Measurements from ENCODE around the gene FTO. TPM values are rescaled to one million over a fixed set of nuclear protein-coding genes. Genes with fewer than 3 reads are reported as not detected.

FTO gene
- total RNA-seq, 1 donor from 2014 or later = 50.2 TPM

- intact Hi-C loops (cut with DNase I) = no loop called here
- no peak for TF ChIP-seq CTCF (IDR thresholded peaks at IDR 0.05)
- H3K4me3 ChIP-seq = no peak overlapping the region
- no peak overlapping the region for H3K27ac ChIP-seq
- no peaks in the 10 kb centered on the region for H3K4me1 ChIP-seq
- no peaks in the 10 kb centered on the region for H3K9me3 ChIP-seq
- DNase-seq (ENCODE audit: low spot score in 2 of 2) = no peak
- H3K27me3 ChIP-seq = no peaks in the 10 kb centered on the region
- H3K36me3 ChIP-seq = no peaks in the 10 kb centered on the region
Observed at GRCh38 chr16:53901408-53901807, 197.5 kb downstream of the FTO start.

DNA sequence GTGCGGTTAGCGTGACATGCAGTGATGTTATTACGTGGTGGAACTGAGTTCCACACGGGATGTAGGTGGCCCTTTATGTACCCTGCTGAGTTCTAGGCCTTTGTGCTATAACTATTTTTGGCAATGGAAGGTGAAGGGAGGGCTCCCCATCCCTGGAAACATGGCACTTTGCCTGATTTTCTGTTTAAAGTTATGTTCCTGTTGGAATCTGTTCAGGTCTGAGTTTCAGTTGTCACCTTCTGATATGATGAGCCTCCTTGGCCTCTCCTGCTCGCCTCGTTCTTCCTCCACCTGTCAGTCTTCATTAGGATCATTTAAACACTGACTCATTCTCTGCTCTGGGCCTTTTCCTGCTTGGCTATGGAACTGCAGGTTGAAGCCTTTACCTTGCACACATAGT is 200.6 kb downstream of the FTO start:
- TF ChIP-seq CTCF (IDR thresholded peaks at IDR 0.05) = no peak
- no peaks in the 10 kb centered on the region for H3K4me1 ChIP-seq
- no peak overlapping the region for H3K4me3 ChIP-seq
- DNase-seq (ENCODE audit: low spot score in 2 of 2) = no peak
- intact Hi-C loops (cut with DNase I) = no loop called here
- H3K27ac ChIP-seq = no peak overlapping the region
- H3K36me3 ChIP-seq = no peaks in the 10 kb centered on the region
- no peaks in the 10 kb centered on the region for H3K9me3 ChIP-seq
- no peaks in the 10 kb centered on the region for H3K27me3 ChIP-seq

DNA sequence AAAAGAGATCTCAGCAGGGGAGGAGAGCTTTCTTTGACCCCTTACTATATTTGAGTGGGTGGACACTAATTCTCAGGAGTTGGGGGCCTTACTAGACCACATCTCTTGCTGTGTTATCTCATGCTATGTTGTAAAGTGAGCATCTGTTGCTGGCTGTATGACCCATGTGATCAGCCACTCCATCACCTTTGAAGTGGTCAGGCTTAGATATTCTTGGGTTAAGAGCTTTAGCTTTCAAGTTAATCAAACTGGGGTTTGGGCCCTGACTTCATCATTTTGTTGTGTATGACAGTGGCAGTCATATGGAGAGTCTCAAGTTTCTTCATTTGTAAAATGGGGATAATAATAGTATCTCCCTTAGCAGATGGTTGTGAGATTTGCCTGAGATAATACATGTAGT is 201.1 kb downstream of the FTO start:
- Histone ChIP-seq H3K4me3 (no peak overlapping the region), H3K27ac (no peak overlapping the region), H3K27me3 (no peaks in the 10 kb centered on the region), H3K4me1 (no peaks in the 10 kb centered on the region), H3K9me3 (no peaks in the 10 kb centered on the region), H3K36me3 (no peaks in the 10 kb centered on the region)
- DNase-seq (ENCODE audit: low spot score in 2 of 2) = no peak
- intact Hi-C loops (cut with DNase I) = no loop called here
- no peak for TF ChIP-seq CTCF (IDR thresholded peaks at IDR 0.05)

- DNase-seq (ENCODE audit: low spot score in 2 of 2) = no peak
- no peak overlapping the region for H3K27ac ChIP-seq
- no peak overlapping the region for H3K4me3 ChIP-seq
- no peaks in the 10 kb centered on the region for H3K36me3 ChIP-seq
- intact Hi-C loops (cut with DNase I) = no loop called here
- no peak for TF ChIP-seq CTCF (IDR thresholded peaks at IDR 0.05)
- H3K27me3 ChIP-seq = no peaks in the 10 kb centered on the region
- no peaks in the 10 kb centered on the region for H3K4me1 ChIP-seq
- H3K9me3 ChIP-seq = no peaks in the 10 kb centered on the region
Observed at GRCh38 chr16:53908731-53909130, 204.8 kb downstream of the FTO start.

DNA sequence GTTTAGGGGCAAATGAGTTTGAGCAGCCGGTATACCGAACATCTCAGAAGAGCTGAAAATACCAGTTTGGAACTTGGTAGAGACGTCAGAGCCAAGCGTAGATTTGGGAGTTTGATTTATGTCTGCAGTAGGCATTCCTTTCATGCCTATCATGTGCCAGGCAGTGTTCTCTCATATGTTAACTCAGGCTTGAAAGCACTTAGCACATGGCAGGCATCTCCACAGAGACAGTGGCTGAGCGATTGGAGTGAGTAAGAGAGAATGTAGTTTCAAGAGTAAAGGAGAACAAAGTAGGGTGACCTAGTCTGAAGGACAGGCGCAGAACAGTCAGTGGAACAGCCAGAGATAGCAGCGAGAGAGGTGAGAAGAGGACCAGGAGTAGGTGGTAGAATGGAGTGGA is 207.0 kb downstream of the FTO start:
- no peaks in the 10 kb centered on the region for H3K36me3 ChIP-seq
- H3K4me3 ChIP-seq = no peak overlapping the region
- intact Hi-C loops (cut with DNase I) = no loop called here
- H3K4me1 ChIP-seq = no peaks in the 10 kb centered on the region
- no peak for TF ChIP-seq CTCF (IDR thresholded peaks at IDR 0.05)
- no peak for DNase-seq (ENCODE audit: low spot score in 2 of 2)
- H3K27me3 ChIP-seq = no peaks in the 10 kb centered on the region
- no peak overlapping the region for H3K27ac ChIP-seq
- H3K9me3 ChIP-seq = no peaks in the 10 kb centered on the region

- Histone ChIP-seq H3K27ac (no peak overlapping the region), H3K27me3 (no peaks in the 10 kb centered on the region), H3K4me1 (no peaks in the 10 kb centered on the region), H3K9me3 (no peaks in the 10 kb centered on the region), H3K4me3 (no peak overlapping the region), H3K36me3 (no peaks in the 10 kb centered on the region)
- DNase-seq (ENCODE audit: low spot score in 2 of 2) = no peak
- intact Hi-C loops (cut with DNase I) = no loop called here
- no peak for TF ChIP-seq CTCF (IDR thresholded peaks at IDR 0.05)
Observed at GRCh38 chr16:53911513-53911912, 207.6 kb downstream of the FTO start.
